Cardiac septum (tissue), 1 donor: ENCODE data around the gene ZNF385D. TPM values are rescaled to one million over a fixed set of nuclear protein-coding genes. Genes with fewer than 3 reads are reported as not detected.

ENCODE experiments used
- DNase-seq: peaks from one replicate; pipeline ENCODE4 v3.0.0-alpha.2; 2020; ENCODE audit warnings: low spot score
- intact Hi-C: fragments of 100-400 bp; cut with DNase I; formaldehyde crosslinking; loops from one replicate; pipeline ENCODE4 v1.14.0; 2022
- total RNA-seq: library from RNA; stranded (reverse); fragmentation: NEBNext Ultra II Directional; extraction: Animal tissue kit (Norgen Biotek cat#: 25700); gene quantifications from one replicate; pipeline ENCODE4 v1.2.1, GENCODE V29; 2021
- donor health status: DM: no; HTN: no; CAD: no.

ZNF385D gene
- total RNA-seq, 1 donor from 2014 or later, result 12.5 TPM

GRCh38 chr3:21638488-21638887 is 112.5 kb downstream of the ZNF385D start:
- intact Hi-C loops, result no loop called here
- no peak for DNase-seq

GRCh38 chr3:21634112-21634511 is 116.9 kb downstream of the ZNF385D start:
- intact Hi-C loops, result loop anchor here (5.0 kb wide), 1 partner anchor 43 kb away; no protein-coding TSS in a partner anchor
- DNase-seq, result no peak

GRCh38 chr3:21624524-21624923 is 126.5 kb downstream of the ZNF385D start:
- no peak for DNase-seq

GRCh38 chr3:21621181-21621651 is 129.8 kb downstream of the ZNF385D start:
- intact Hi-C loops, result no loop called here

More at GRCh38 chr3:21624524-21624923, 126.5 kb downstream of the ZNF385D start:
- intact Hi-C loops, result no loop called here

GRCh38 chr3:21620511-21621155 is 130.4 kb downstream of the ZNF385D start:
- no peak for DNase-seq
- intact Hi-C loops, result no loop called here

More at GRCh38 chr3:21621181-21621651, 129.8 kb downstream of the ZNF385D start:
- DNase-seq, result no peak

- no peak for DNase-seq
- intact Hi-C loops, result no loop called here
These were observed 132.3 kb downstream of the ZNF385D start for GRCh38 chr3:21618695-21619094.

- no peak for DNase-seq
- intact Hi-C loops, result no loop called here
These were observed 137.5 kb downstream of the ZNF385D start for GRCh38 chr3:21613372-21614070.

GRCh38 chr3:21601178-21601577 is 149.8 kb downstream of the ZNF385D start:
- no peak for DNase-seq
- intact Hi-C loops, result no loop called here

GRCh38 chr3:21599890-21600289 is 151.1 kb downstream of the ZNF385D start:
- no peak for DNase-seq
- intact Hi-C loops, result no loop called here

GRCh38 chr3:21592828-21593227 is 158.2 kb downstream of the ZNF385D start:
- no peak for DNase-seq
- intact Hi-C loops, result no loop called here

GRCh38 chr3:21587894-21588293 is 163.1 kb downstream of the ZNF385D start:
- DNase-seq, result no peak
- intact Hi-C loops, result loop anchor here (10.0 kb wide), 1 partner anchor 157 kb away; no protein-coding TSS in a partner anchor

- intact Hi-C loops, result loop anchor here (10.0 kb wide), 1 partner anchor 160 kb away; no protein-coding TSS in a partner anchor
- no peak for DNase-seq
These were observed 165.7 kb downstream of the ZNF385D start for GRCh38 chr3:21585216-21585740.

- no peak for DNase-seq
- intact Hi-C loops, result no loop called here
These were observed 177.7 kb downstream of the ZNF385D start for GRCh38 chr3:21573291-21573690.

GRCh38 chr3:21564531-21564930 is 186.5 kb downstream of the ZNF385D start:
- intact Hi-C loops, result no loop called here
- no peak for DNase-seq

GRCh38 chr3:21562243-21562642 is 188.8 kb downstream of the ZNF385D start:
- no peak for DNase-seq
- intact Hi-C loops, result no loop called here

- intact Hi-C loops, result no loop called here
- no peak for DNase-seq
These were observed 189.5 kb downstream of the ZNF385D start for GRCh38 chr3:21561472-21561871.

GRCh38 chr3:21551019-21551418 is 200.0 kb downstream of the ZNF385D start:
- DNase-seq, result no peak
- intact Hi-C loops, result no loop called here

- DNase-seq, result no peak
- intact Hi-C loops, result no loop called here
These were observed 206.9 kb downstream of the ZNF385D start for GRCh38 chr3:21544076-21544462.

- DNase-seq, result no peak
- intact Hi-C loops, result no loop called here
These were observed 207.5 kb downstream of the ZNF385D start for GRCh38 chr3:21543380-21544075.
